HepG2 (cell line): ENCODE results near the gene GLIS2.

Source experiments
- HOXA5 ChIP-seq: sonication (generic); formaldehyde crosslinking; IDR thresholded peaks from 2 replicates; pipeline ENCODE4 v1.4.0; 2020; ENCODE audit warnings: missing genetic modification reagents
- MAZ ChIP-seq, 2 experiments: sonication (generic) in 1 of 2; formaldehyde crosslinking in 1 of 2; IDR thresholded peaks; 2 replicates each; pipeline versions ENCODE4 v1.5.0 to v1.6.1; 2012 to 2020; ENCODE audit warnings: low read depth in 2 of 2, mild to moderate bottlenecking in 2 of 2, borderline replicate concordance in 1 of 2, improper control_type of control experiment in 1 of 2, low read length in 1 of 2, missing genetic modification reagents in 1 of 2, moderate library complexity in 1 of 2
- TAF1 ChIP-seq: sonication (generic); formaldehyde crosslinking; IDR thresholded peaks from 2 replicates; pipeline ENCODE4 v1.4.0; 2020; ENCODE audit warnings: missing genetic modification reagents
- TAF15 ChIP-seq: fragments of 200-400 bp; formaldehyde crosslinking; IDR thresholded peaks from one replicate; pipeline ENCODE4 v1.6.1; 2018; ENCODE audit warnings: mild to moderate bottlenecking, low read depth, low read length; ENCODE audit not compliant: poor library complexity, severe bottlenecking
- TF ChIP-seq, protein P1 (sequence below): sonication (generic); formaldehyde crosslinking; IDR thresholded peaks from 2 replicates; pipeline ENCODE4 v1.5.0; 2020; ENCODE audit warnings: mild to moderate bottlenecking, missing genetic modification reagents, moderate library complexity

GRCh38 chr16:4313563-4314531 lies 2.0 kb upstream of the GLIS2 start:
- TF ChIP-seq, protein P1, sequence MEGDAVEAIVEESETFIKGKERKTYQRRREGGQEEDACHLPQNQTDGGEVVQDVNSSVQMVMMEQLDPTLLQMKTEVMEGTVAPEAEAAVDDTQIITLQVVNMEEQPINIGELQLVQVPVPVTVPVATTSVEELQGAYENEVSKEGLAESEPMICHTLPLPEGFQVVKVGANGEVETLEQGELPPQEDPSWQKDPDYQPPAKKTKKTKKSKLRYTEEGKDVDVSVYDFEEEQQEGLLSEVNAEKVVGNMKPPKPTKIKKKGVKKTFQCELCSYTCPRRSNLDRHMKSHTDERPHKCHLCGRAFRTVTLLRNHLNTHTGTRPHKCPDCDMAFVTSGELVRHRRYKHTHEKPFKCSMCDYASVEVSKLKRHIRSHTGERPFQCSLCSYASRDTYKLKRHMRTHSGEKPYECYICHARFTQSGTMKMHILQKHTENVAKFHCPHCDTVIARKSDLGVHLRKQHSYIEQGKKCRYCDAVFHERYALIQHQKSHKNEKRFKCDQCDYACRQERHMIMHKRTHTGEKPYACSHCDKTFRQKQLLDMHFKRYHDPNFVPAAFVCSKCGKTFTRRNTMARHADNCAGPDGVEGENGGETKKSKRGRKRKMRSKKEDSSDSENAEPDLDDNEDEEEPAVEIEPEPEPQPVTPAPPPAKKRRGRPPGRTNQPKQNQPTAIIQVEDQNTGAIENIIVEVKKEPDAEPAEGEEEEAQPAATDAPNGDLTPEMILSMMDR (CRISPR knock-in tag) = peak; percentile 89
- no peak for TF ChIP-seq TAF15
- TF ChIP-seq HOXA5 (CRISPR knock-in tag) = peak; percentile 78
- peak; percentile 37; the same call in 1 of the 2 replicates for TF ChIP-seq TAF1 (CRISPR knock-in tag)
- TF ChIP-seq MAZ (IDR thresholded peaks at IDR 0.05; ENCODE audit: borderline replicate concordance, low read depth, low read length) = no peak
- peak; percentile 67; the same call in 1 of the 2 replicates for TF ChIP-seq MAZ (CRISPR knock-in tag; IDR thresholded peaks at IDR 0.05; ENCODE audit: low read depth)
